Measurements from ENCODE around the gene OR6C4.

- no peak for TF ChIP-seq CTCF (IDR thresholded peaks at IDR 0.05; ENCODE audit: low read depth, low read length)
- no peak for TF ChIP-seq EZH2phosphoT487 (IDR thresholded peaks at IDR 0.05; ENCODE audit: low read depth)
Observed at GRCh38 chr12:55516391-55516790, 33.0 kb upstream of the OR6C4 start.
